Measurements from ENCODE around the gene CST1.
"Not testable (repeated sequence)": the region's sequence is repeated elsewhere in the genome, so short reads cannot be mapped to it uniquely, and the experiment has no call there.

- TF ChIP-seq, protein P1, sequence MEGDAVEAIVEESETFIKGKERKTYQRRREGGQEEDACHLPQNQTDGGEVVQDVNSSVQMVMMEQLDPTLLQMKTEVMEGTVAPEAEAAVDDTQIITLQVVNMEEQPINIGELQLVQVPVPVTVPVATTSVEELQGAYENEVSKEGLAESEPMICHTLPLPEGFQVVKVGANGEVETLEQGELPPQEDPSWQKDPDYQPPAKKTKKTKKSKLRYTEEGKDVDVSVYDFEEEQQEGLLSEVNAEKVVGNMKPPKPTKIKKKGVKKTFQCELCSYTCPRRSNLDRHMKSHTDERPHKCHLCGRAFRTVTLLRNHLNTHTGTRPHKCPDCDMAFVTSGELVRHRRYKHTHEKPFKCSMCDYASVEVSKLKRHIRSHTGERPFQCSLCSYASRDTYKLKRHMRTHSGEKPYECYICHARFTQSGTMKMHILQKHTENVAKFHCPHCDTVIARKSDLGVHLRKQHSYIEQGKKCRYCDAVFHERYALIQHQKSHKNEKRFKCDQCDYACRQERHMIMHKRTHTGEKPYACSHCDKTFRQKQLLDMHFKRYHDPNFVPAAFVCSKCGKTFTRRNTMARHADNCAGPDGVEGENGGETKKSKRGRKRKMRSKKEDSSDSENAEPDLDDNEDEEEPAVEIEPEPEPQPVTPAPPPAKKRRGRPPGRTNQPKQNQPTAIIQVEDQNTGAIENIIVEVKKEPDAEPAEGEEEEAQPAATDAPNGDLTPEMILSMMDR (IDR thresholded peaks at IDR 0.05; ENCODE audit: poor library complexity) = not testable (repeated sequence)
- not testable (repeated sequence) for TF ChIP-seq EZH2 (IDR thresholded peaks at IDR 0.05; ENCODE audit: borderline replicate concordance)
These were observed 3.2 kb downstream of the CST1 start for GRCh38 chr20:23747551-23747950.

Data from hepatocyte (in vitro differentiated cells).